ENCODE measurements around the gene NALCN. TPM values are rescaled to one million over a fixed set of nuclear protein-coding genes. Genes with fewer than 3 reads are reported as not detected.

The NALCN gene
- polyA plus RNA-seq, 3 donors, result not detected

DNA sequence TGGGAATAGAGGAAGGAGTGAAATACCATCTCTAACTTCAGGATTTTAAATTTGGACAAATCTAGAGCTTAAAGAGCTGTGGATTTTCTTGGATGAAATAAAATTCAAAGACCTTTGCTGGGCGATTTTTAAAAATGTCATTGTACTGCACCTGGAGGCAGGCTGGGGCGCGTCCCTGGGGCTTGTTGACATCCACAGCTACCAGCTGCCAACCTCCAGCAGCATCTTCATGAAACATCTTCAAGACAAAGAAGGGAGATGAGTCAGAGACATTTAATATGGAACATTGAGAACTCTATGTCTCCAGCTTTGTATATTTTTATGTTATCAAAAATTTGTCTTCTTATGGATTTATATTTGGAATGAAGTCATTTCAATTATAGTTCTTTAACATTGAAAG is 132.5 kb downstream of the NALCN start:
- no peaks in the 10 kb centered on the region for H3K79me2 ChIP-seq (ENCODE audit: insufficient read depth, low read length)
- no peak overlapping the region for H3K9ac ChIP-seq (ENCODE audit: insufficient read depth, low read length, poor library complexity, severe bottlenecking)
- no peaks in the 10 kb centered on the region for H4K20me1 ChIP-seq (ENCODE audit: insufficient read depth, low read length)
- Mint-ChIP-seq H3K4me3 (no peak overlapping the region), H3K4me1 (no peaks in the 10 kb centered on the region), H3K27me3 (ENCODE audit: low read depth in 3 of 3) (no peaks in the 10 kb centered on the region), H3K27ac (no peak overlapping the region), H3K9me3 (peaks cover 0 to 3% (median 0%) of the 10 kb centered on the region in 7 donors), H3K36me3 (no peaks in the 10 kb centered on the region)
- TF ChIP-seq, protein P1, sequence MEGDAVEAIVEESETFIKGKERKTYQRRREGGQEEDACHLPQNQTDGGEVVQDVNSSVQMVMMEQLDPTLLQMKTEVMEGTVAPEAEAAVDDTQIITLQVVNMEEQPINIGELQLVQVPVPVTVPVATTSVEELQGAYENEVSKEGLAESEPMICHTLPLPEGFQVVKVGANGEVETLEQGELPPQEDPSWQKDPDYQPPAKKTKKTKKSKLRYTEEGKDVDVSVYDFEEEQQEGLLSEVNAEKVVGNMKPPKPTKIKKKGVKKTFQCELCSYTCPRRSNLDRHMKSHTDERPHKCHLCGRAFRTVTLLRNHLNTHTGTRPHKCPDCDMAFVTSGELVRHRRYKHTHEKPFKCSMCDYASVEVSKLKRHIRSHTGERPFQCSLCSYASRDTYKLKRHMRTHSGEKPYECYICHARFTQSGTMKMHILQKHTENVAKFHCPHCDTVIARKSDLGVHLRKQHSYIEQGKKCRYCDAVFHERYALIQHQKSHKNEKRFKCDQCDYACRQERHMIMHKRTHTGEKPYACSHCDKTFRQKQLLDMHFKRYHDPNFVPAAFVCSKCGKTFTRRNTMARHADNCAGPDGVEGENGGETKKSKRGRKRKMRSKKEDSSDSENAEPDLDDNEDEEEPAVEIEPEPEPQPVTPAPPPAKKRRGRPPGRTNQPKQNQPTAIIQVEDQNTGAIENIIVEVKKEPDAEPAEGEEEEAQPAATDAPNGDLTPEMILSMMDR (IDR thresholded peaks at IDR 0.05), result no peak
- no peak overlapping the region for H3K4me2 ChIP-seq (replicated peaks; ENCODE audit: extremely low read depth, low read length, poor library complexity, severe bottlenecking)
- H3K36me3 ChIP-seq (replicated peaks in 1 of 2; ENCODE audit: control insufficient read depth in 1 of 2, insufficient read depth in 2 of 2, low read length in 2 of 2), result no peaks in the 10 kb centered on the region
- H3K9me3 ChIP-seq (replicated peaks in 1 of 2; ENCODE audit: control insufficient read depth in 1 of 2, insufficient read depth in 1 of 2, low read length in 2 of 2), result no peaks in the 10 kb centered on the region
- H3K4me1 ChIP-seq (ENCODE audit: control insufficient read depth in 1 of 2, insufficient read depth in 2 of 2, low read length in 2 of 2), result no peaks in the 10 kb centered on the region
- intact Hi-C loops (cut with micrococcal nuclease), result no loop called here
- WGBS (ENCODE audit: insufficient coverage), result no CpG with 5 or more reads among the region's 3 CpGs
- no peak overlapping the region for H3K27ac ChIP-seq (ENCODE audit: low read depth in 1 of 2, low read length in 2 of 2)
- no peak overlapping the region for H3K4me3 ChIP-seq (replicated peaks in 1 of 3; ENCODE audit: low read depth in 2 of 3, low read length in 3 of 3)
- no peaks in the 10 kb centered on the region for H3K27me3 ChIP-seq (ENCODE audit: control insufficient read depth in 2 of 2, insufficient read depth in 2 of 2, low read length in 2 of 2)
- no peak for DNase-seq
- no peak overlapping the region for H2AFZ ChIP-seq (ENCODE audit: insufficient read depth, low read depth, low read length, poor library complexity, severe bottlenecking)

DNA sequence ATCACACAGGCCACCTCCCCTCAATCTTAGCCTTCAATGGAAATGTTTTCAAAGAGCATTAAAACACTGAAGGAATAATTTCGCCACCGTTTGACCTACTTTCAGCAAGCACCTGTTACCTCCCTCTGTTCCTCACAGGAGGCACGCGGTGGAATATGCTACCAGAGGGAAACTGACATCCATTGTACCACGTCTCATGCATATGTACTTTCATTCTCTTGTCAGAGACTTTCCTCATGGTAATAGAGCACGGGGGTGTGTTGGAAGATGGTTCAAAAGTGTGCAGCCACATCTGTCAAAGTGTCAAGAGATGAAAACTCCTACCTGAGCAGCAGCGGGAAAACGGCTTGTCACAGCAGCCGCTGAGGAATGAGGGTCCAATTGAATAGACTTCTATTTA is 143.4 kb downstream of the NALCN start:
- H3K4me3 ChIP-seq (replicated peaks in 1 of 3; ENCODE audit: low read depth in 2 of 3, low read length in 3 of 3), result no peak overlapping the region
- no peak overlapping the region for H3K9ac ChIP-seq (ENCODE audit: insufficient read depth, low read length, poor library complexity, severe bottlenecking)
- H3K4me1 ChIP-seq (ENCODE audit: control insufficient read depth in 1 of 2, insufficient read depth in 2 of 2, low read length in 2 of 2), result no peaks in the 10 kb centered on the region
- no peaks in the 10 kb centered on the region for H3K79me2 ChIP-seq (ENCODE audit: insufficient read depth, low read length)
- Mint-ChIP-seq H3K27me3 (ENCODE audit: low read depth in 3 of 3) (no peaks in the 10 kb centered on the region), H3K27ac (no peak overlapping the region), H3K36me3 (no peaks in the 10 kb centered on the region), H3K4me3 (no peak overlapping the region), H3K4me1 (no peaks in the 10 kb centered on the region), H3K9me3 (peaks cover 0 to 9% (median 2%) of the 10 kb centered on the region in 7 donors)
- H3K27ac ChIP-seq (ENCODE audit: low read depth in 1 of 2, low read length in 2 of 2), result no peak overlapping the region
- H3K4me2 ChIP-seq (replicated peaks; ENCODE audit: extremely low read depth, low read length, poor library complexity, severe bottlenecking), result no peak overlapping the region
- intact Hi-C loops (cut with micrococcal nuclease), result no loop called here
- H3K9me3 ChIP-seq (replicated peaks in 1 of 2; ENCODE audit: control insufficient read depth in 1 of 2, insufficient read depth in 1 of 2, low read length in 2 of 2), result peaks cover 0 to 14% of the 10 kb centered on the region in 2 donors
- DNase-seq, result no peak
- H3K36me3 ChIP-seq (replicated peaks in 1 of 2; ENCODE audit: control insufficient read depth in 1 of 2, insufficient read depth in 2 of 2, low read length in 2 of 2), result no peaks in the 10 kb centered on the region
- H2AFZ ChIP-seq (ENCODE audit: insufficient read depth, low read depth, low read length, poor library complexity, severe bottlenecking), result no peak overlapping the region
- 97% methylated on average over 4 of the region's 9 CpGs for WGBS (ENCODE audit: insufficient coverage)
- H3K27me3 ChIP-seq (ENCODE audit: control insufficient read depth in 2 of 2, insufficient read depth in 2 of 2, low read length in 2 of 2), result no peaks in the 10 kb centered on the region
- H4K20me1 ChIP-seq (ENCODE audit: insufficient read depth, low read length), result no peaks in the 10 kb centered on the region
- TF ChIP-seq, protein P1 (IDR thresholded peaks at IDR 0.05), result no peak

Measured in CD14-positive monocyte (primary cell).